ENCODE data around the gene MALSU1. TPM values are rescaled to one million over a fixed set of nuclear protein-coding genes. Genes with fewer than 3 reads are reported as not detected.

Gene MALSU1
- total and polyA plus RNA-seq, 2 of the 13 experiments (the other 11 are each of a cell fraction or from before 2014, with no cell fraction given), result 72.0 to 141 TPM

DNA sequence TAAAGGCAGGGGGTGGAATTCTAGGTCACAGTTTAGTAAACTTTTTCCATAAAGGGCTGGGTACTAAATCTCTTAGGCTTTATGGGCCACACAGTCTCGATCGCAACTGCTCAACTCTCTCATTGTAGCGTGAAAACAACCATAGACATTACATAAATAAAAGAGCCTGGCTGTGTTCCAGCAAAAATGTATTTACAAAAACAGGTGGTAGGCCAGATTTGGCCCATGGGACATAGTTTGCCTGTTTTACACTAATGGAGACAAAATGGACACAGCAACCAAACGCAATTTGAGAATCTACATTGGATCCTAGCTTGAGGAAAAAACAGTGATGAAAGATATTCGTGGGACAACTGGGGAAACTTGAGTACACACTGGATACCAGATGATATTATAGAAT, 23.2 kb upstream of the MALSU1 start:
- FAIRE-seq, result no peak
- POLR2A ChIA-PET, result interaction anchor here (1.3 kb wide), 1 partner anchor 18 kb away, joined by 4 read pairs; no protein-coding TSS in a partner anchor
- ATAC-seq, result no peak
- no peak overlapping the region for H3K9ac ChIP-seq (ENCODE audit: insufficient read depth, low read depth, low read length)
- no peak for DNase-seq (ENCODE audit: low spot score)
- H3K4me3 ChIP-seq (replicated peaks in 1 of 3; ENCODE audit: insufficient read depth in 1 of 3, low read depth in 2 of 3, low read length in 3 of 3), result no peak overlapping the region
- H3K9me3 ChIP-seq (ENCODE audit: low read length), result no peaks in the 10 kb centered on the region
- no TSS peak for BruUV-seq (replicated peaks)
- H4K20me1 ChIP-seq (ENCODE audit: insufficient read depth, low read length), result no peaks in the 10 kb centered on the region
- intact Hi-C loops (cut with micrococcal nuclease; ENCODE audit: unreplicated experiment) (loop anchor here (10.0 kb wide), 1 partner anchor 159 kb away; no protein-coding TSS in a partner anchor), in situ Hi-C loops (cut with HindIII; ENCODE audit: extremely low pct_ligation_motif_present, low pct_unique_long_range_greater_than_20kb) (loop anchor here (10.0 kb wide), 1 partner anchor 249 kb away; no protein-coding TSS in a partner anchor)
- TF ChIP-seq ZSCAN20 (CRISPR knock-in tag; IDR thresholded peaks at IDR 0.05; ENCODE audit: borderline replicate concordance) (no peak), KDM5A (IDR thresholded peaks at IDR 0.05; ENCODE audit: borderline replicate concordance, low read length) (no peak), NFE2L2 (IDR thresholded peaks at IDR 0.05; ENCODE audit: low read length) (no peak), TOE1 (CRISPR knock-in tag; IDR thresholded peaks at IDR 0.05) (no peak), ZNF33A (CRISPR knock-in tag; IDR thresholded peaks at IDR 0.05; ENCODE audit: borderline replicate concordance) (no peak), SOX5 (CRISPR knock-in tag; IDR thresholded peaks at IDR 0.05; ENCODE audit: borderline replicate concordance) (no peak), REPIN1 (CRISPR knock-in tag; IDR thresholded peaks at IDR 0.05; ENCODE audit: borderline replicate concordance, low read depth) (no peak), ZNF614 (CRISPR knock-in tag; IDR thresholded peaks at IDR 0.05; ENCODE audit: borderline replicate concordance) (no peak)
- TF ChIP-seq, protein P1, sequence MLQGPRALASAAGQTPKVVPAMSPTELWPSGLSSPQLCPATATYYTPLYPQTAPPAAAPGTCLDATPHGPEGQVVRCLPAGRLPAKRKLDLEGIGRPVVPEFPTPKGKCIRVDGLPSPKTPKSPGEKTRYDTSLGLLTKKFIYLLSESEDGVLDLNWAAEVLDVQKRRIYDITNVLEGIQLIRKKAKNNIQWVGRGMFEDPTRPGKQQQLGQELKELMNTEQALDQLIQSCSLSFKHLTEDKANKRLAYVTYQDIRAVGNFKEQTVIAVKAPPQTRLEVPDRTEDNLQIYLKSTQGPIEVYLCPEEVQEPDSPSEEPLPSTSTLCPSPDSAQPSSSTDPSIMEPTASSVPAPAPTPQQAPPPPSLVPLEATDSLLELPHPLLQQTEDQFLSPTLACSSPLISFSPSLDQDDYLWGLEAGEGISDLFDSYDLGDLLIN (CRISPR knock-in tag; IDR thresholded peaks at IDR 0.05; ENCODE audit: borderline replicate concordance), result no peak
- H3K27ac ChIP-seq (ENCODE audit: extremely low read length, insufficient read depth, low read length), result no peak overlapping the region
- 94% methylated on average over 5 of the region's 5 CpGs for WGBS (ENCODE audit: low lambda C conversion rate)
- H3K27me3 ChIP-seq (ENCODE audit: control insufficient read depth in 1 of 2, insufficient read depth in 2 of 2, low read length in 2 of 2), result no peaks in the 10 kb centered on the region
- H3K4me1 ChIP-seq (ENCODE audit: insufficient read depth, low read length), result peaks cover 44% of the 10 kb centered on the region
- CTCF ChIA-PET (ENCODE audit: low intra/inter-chr PET ratio, low total read pairs), result no interaction called here
- no peak overlapping the region for H2AFZ ChIP-seq (ENCODE audit: low read length)
- H3K79me2 ChIP-seq (ENCODE audit: insufficient read depth, low read length), result no peaks in the 10 kb centered on the region
- no peak overlapping the region for H3K4me2 ChIP-seq (ENCODE audit: low read depth, low read length)
- H3K36me3 ChIP-seq (replicated peaks in 1 of 2; ENCODE audit: control insufficient read depth in 1 of 2, insufficient read depth in 2 of 2, low read length in 2 of 2), result no peaks in the 10 kb centered on the region
